WTC11 (cell line): ENCODE data around the gene LRMDA. TPM values are rescaled to one million over a fixed set of nuclear protein-coding genes. Genes with fewer than 3 reads are reported as not detected.

ENCODE experiments used
- ATAC-seq: fragments of 200-7000 bp; cut with Tn5 transposase; 2 replicates; pipeline ENCODE4 v1.10.0; 2021; ENCODE audit warnings: mild to moderate bottlenecking, moderate library complexity
- CTCF ChIA-PET: fragments of 300-600 bp; sonication (Branson Sonifier 250); formaldehyde crosslinking; loops from one replicate; lab custom pipeline; 2021; ENCODE audit warnings: antibody characterized with exemption; lab: Charles Lee
- POLR2A ChIA-PET: fragments of 350-600 bp; sonication (Branson Sonifier 250); formaldehyde crosslinking; loops from one replicate; lab custom pipeline; 2021; ENCODE audit warnings: antibody characterized with exemption; lab: Charles Lee
- DNase-seq: peaks from one replicate; pipeline ENCODE4 v3.0.0; 2021; ENCODE audit warnings: low spot score
- H3K27ac Mint-ChIP-seq: 2 replicates; pipeline ENCODE4 v1.8.0; 2021; ENCODE audit warnings: mixed read lengths
- H3K27me3 Mint-ChIP-seq: 2 replicates; pipeline ENCODE4 v1.8.0; 2021; ENCODE audit warnings: low read depth, mild to moderate bottlenecking, moderate library complexity, mixed read lengths
- H3K36me3 Mint-ChIP-seq: 2 replicates; pipeline ENCODE4 v1.8.0; 2021; ENCODE audit warnings: mixed read lengths
- H3K4me1 Mint-ChIP-seq: 2 replicates; pipeline ENCODE4 v1.8.0; 2022; ENCODE audit warnings: mixed read lengths
- H3K4me3 Mint-ChIP-seq: 2 replicates; pipeline ENCODE4 v1.8.0; 2021; ENCODE audit warnings: mild to moderate bottlenecking, moderate library complexity, mixed read lengths
- H3K9me3 Mint-ChIP-seq: 2 replicates; pipeline ENCODE4 v1.8.0; 2021; ENCODE audit warnings: mixed read lengths
- ATF1 ChIP-seq: sonication (generic); formaldehyde crosslinking; IDR thresholded peaks from 2 replicates; pipeline ENCODE4 v1.8.1; 2023; ENCODE audit warnings: mild to moderate bottlenecking, moderate library complexity, missing genetic modification reagents
- CREB1 ChIP-seq: sonication (generic); formaldehyde crosslinking; IDR thresholded peaks from 2 replicates; pipeline ENCODE4 v1.8.0; 2023; ENCODE audit warnings: mild to moderate bottlenecking, missing genetic modification reagents
- ESRRA ChIP-seq: sonication (generic); formaldehyde crosslinking; IDR thresholded peaks from 2 replicates; pipeline ENCODE4 v1.8.1; 2022; ENCODE audit warnings: mild to moderate bottlenecking, missing genetic modification reagents, borderline replicate concordance
- GABPB1 ChIP-seq: sonication (generic); formaldehyde crosslinking; IDR thresholded peaks from 2 replicates; pipeline ENCODE4 v1.8.1; 2023; ENCODE audit warnings: mild to moderate bottlenecking, missing genetic modification reagents
- KAT7 ChIP-seq: sonication (generic); formaldehyde crosslinking; IDR thresholded peaks from 2 replicates; pipeline ENCODE4 v1.8.1; 2023; ENCODE audit warnings: missing genetic modification reagents, mild to moderate bottlenecking, borderline replicate concordance
- MYBL2 ChIP-seq: sonication (generic); formaldehyde crosslinking; IDR thresholded peaks from 2 replicates; pipeline ENCODE4 v1.8.1; 2023; ENCODE audit warnings: mild to moderate bottlenecking, moderate library complexity, missing genetic modification reagents
- NFYB ChIP-seq: sonication (generic); formaldehyde crosslinking; conservative IDR thresholded peaks from 2 replicates; pipeline ENCODE4 v1.8.0; 2022; ENCODE audit warnings: low read depth, missing genetic modification reagents
- OVOL2 ChIP-seq: fragments of 250-450 bp; sonication (Bioruptor Pico); IDR thresholded peaks from 2 replicates; pipeline ENCODE4 v1.9.0; 2021; ENCODE audit warnings: mild to moderate bottlenecking, borderline replicate concordance
- SOX15 ChIP-seq: fragments of 250-450 bp; sonication (Bioruptor Pico); IDR thresholded peaks from 2 replicates; pipeline ENCODE4 v1.9.0; 2021; ENCODE audit warnings: mild to moderate bottlenecking
- SP1 ChIP-seq: sonication (generic); formaldehyde crosslinking; conservative IDR thresholded peaks from 2 replicates; pipeline ENCODE4 v1.8.1; 2022; ENCODE audit warnings: missing genetic modification reagents
- ZNF263 ChIP-seq: sonication (generic); formaldehyde crosslinking; IDR thresholded peaks from 2 replicates; pipeline ENCODE4 v1.8.1; 2022; ENCODE audit warnings: low read depth, mild to moderate bottlenecking, moderate library complexity, missing genetic modification reagents
- total RNA-seq: library from RNA; stranded (reverse); gene quantifications from 3 replicates; pipeline ENCODE4 v1.2.3, GENCODE V29; 2021
- TF ChIP-seq, protein P1 (sequence below): sonication (generic); formaldehyde crosslinking; IDR thresholded peaks from 2 replicates; pipeline ENCODE4 v1.8.1; 2023; ENCODE audit warnings: mild to moderate bottlenecking, moderate library complexity, missing genetic modification reagents
- TF ChIP-seq, protein P2 (sequence below): sonication (generic); formaldehyde crosslinking; IDR thresholded peaks from 2 replicates; pipeline ENCODE4 v1.8.0; 2023; ENCODE audit warnings: missing genetic modification reagents
- TF ChIP-seq, protein P3 (sequence below): fragments of 250-450 bp; sonication (Bioruptor Pico); IDR thresholded peaks from 2 replicates; pipeline ENCODE4 v1.9.0; 2021; ENCODE audit warnings: mild to moderate bottlenecking

The LRMDA gene
- total RNA-seq, 1 experiment from 2014 or later: 0.92 TPM

- no peak for TF ChIP-seq ATF1 (CRISPR knock-in tag)
These were observed 1123.7 kb downstream of the LRMDA start (continued) for GRCh38 chr10:76555067-76555670.

DNA sequence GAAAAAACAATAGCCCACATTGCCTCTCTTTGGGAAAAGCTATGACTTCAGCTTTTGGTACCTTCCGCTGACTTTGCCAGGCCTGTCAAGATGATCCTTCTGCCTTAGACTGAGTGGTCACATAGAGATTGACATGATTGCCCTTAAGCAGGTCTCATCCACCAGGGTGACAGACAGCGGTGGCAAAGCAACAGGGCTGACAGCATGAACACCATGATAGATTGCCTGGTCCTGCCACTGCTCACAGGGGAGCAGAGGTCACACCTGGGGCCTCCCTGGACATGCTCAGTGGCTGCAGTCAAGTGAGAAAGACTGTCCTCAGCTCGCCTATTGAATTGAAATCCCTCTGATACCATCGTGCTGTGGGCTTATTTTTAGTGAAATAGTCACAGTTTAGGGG is 1125.9 kb downstream of the LRMDA start:
- Mint-ChIP-seq H3K9me3 (no peaks in the 10 kb centered on the region), H3K36me3 (no peaks in the 10 kb centered on the region), H3K27ac (no peak overlapping the region), H3K27me3 (no peaks in the 10 kb centered on the region), H3K4me3 (no peak overlapping the region), H3K4me1 (no peaks in the 10 kb centered on the region)
- TF ChIP-seq, protein P1, sequence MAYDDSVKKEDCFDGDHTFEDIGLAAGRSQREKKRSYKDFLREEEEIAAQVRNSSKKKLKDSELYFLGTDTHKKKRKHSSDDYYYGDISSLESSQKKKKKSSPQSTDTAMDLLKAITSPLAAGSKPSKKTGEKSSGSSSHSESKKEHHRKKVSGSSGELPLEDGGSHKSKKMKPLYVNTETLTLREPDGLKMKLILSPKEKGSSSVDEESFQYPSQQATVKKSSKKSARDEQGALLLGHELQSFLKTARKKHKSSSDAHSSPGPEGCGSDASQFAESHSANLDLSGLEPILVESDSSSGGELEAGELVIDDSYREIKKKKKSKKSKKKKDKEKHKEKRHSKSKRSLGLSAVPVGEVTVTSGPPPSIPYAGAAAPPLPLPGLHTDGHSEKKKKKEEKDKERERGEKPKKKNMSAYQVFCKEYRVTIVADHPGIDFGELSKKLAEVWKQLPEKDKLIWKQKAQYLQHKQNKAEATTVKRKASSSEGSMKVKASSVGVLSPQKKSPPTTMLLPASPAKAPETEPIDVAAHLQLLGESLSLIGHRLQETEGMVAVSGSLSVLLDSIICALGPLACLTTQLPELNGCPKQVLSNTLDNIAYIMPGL (CRISPR knock-in tag): no peak
- TF ChIP-seq SP1 (CRISPR knock-in tag) (no peak), CREB1 (CRISPR knock-in tag) (no peak), KAT7 (CRISPR knock-in tag) (no peak), GABPB1 (CRISPR knock-in tag) (no peak)
- DNase-seq (no peak), ATAC-seq (no peak)
- ChIA-PET CTCF (no interaction called here), POLR2A (no interaction called here)

DNA sequence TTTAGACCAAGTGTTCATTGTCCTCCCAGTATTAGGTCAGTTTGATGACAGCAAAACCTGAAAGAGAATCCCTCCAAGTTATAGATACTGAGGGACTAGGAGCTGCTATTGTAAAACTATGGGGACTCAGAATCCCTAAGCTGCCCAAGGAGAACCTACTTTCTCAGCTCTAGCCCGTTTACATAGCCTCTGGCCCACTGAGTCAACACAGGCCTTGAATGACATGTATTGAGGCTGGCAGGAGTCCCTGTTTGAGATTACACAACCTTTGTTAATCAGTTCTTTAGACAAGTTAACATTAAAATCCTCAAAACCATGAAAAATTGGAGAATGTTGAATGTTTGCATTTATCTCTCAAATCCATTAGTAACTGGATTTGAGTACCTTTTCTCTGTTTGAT is 1127.2 kb downstream of the LRMDA start:
- ChIA-PET POLR2A (no interaction called here), CTCF (no interaction called here)
- Mint-ChIP-seq H3K4me3 (no peak overlapping the region), H3K27me3 (no peaks in the 10 kb centered on the region), H3K27ac (no peak overlapping the region), H3K36me3 (no peaks in the 10 kb centered on the region), H3K4me1 (no peaks in the 10 kb centered on the region), H3K9me3 (no peaks in the 10 kb centered on the region)
- no peak for TF ChIP-seq MYBL2
- TF ChIP-seq, protein P2, sequence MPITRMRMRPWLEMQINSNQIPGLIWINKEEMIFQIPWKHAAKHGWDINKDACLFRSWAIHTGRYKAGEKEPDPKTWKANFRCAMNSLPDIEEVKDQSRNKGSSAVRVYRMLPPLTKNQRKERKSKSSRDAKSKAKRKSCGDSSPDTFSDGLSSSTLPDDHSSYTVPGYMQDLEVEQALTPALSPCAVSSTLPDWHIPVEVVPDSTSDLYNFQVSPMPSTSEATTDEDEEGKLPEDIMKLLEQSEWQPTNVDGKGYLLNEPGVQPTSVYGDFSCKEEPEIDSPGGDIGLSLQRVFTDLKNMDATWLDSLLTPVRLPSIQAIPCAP: no peak
- TF ChIP-seq, protein P3, sequence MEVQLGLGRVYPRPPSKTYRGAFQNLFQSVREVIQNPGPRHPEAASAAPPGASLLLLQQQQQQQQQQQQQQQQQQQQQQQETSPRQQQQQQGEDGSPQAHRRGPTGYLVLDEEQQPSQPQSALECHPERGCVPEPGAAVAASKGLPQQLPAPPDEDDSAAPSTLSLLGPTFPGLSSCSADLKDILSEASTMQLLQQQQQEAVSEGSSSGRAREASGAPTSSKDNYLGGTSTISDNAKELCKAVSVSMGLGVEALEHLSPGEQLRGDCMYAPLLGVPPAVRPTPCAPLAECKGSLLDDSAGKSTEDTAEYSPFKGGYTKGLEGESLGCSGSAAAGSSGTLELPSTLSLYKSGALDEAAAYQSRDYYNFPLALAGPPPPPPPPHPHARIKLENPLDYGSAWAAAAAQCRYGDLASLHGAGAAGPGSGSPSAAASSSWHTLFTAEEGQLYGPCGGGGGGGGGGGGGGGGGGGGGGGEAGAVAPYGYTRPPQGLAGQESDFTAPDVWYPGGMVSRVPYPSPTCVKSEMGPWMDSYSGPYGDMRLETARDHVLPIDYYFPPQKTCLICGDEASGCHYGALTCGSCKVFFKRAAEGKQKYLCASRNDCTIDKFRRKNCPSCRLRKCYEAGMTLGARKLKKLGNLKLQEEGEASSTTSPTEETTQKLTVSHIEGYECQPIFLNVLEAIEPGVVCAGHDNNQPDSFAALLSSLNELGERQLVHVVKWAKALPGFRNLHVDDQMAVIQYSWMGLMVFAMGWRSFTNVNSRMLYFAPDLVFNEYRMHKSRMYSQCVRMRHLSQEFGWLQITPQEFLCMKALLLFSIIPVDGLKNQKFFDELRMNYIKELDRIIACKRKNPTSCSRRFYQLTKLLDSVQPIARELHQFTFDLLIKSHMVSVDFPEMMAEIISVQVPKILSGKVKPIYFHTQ (CRISPR knock-in tag): no peak
- no peak for TF ChIP-seq ESRRA (CRISPR knock-in tag)
- TF ChIP-seq SOX15 (CRISPR knock-in tag): no peak
- no peak for TF ChIP-seq NFYB
- no peak for TF ChIP-seq OVOL2 (CRISPR knock-in tag)
- TF ChIP-seq, protein P1 (CRISPR knock-in tag): no peak
- no peak for TF ChIP-seq SP1 (CRISPR knock-in tag)
- no peak for TF ChIP-seq ZNF263 (CRISPR knock-in tag)
- no peak for DNase-seq
- no peak for ATAC-seq
